ENCODE data around the gene GPR39.

GPR39 gene

GRCh38 chr2:132403146-132403545, 13.5 kb upstream of the GPR39 start:
- H3K27ac ChIP-seq (ENCODE audit: low read length): no peak overlapping the region
- H3F3A ChIP-seq (ENCODE audit: insufficient read depth, low read length): no peaks in the 10 kb centered on the region
- H3K4me3 ChIP-seq (ENCODE audit: low read length): no peak overlapping the region
- H3K36me3 ChIP-seq (replicated peaks; ENCODE audit: insufficient read depth, low read length): no peaks in the 10 kb centered on the region
- no peaks in the 10 kb centered on the region for H4K20me1 ChIP-seq (ENCODE audit: insufficient read depth, low read length)
- no peaks in the 10 kb centered on the region for H3K9me3 ChIP-seq (replicated peaks; ENCODE audit: insufficient read depth, low read length)
- no peaks in the 10 kb centered on the region for H3K4me1 ChIP-seq (ENCODE audit: low read length)
- no peak for DNase-seq
- H3K4me2 ChIP-seq (ENCODE audit: low read depth, low read length): no peak overlapping the region
- H3K79me2 ChIP-seq (ENCODE audit: low read length): no peaks in the 10 kb centered on the region
- no peaks in the 10 kb centered on the region for H3K27me3 ChIP-seq (replicated peaks; ENCODE audit: insufficient read depth, low read length)
- H3K9ac ChIP-seq (ENCODE audit: low read length): no peak overlapping the region
- no peak for TF ChIP-seq CTCF (IDR thresholded peaks at IDR 0.05; ENCODE audit: low read length)
- TF ChIP-seq EZH2phosphoT487 (IDR thresholded peaks at IDR 0.05; ENCODE audit: low read length): no peak
- TF ChIP-seq EZH2 (optimal IDR thresholded peaks at IDR 0.05; ENCODE audit: low read depth, low read length): no peak
- H3K9me2 ChIP-seq (replicated peaks; ENCODE audit: insufficient read depth, low read length): no peaks in the 10 kb centered on the region
- H2AFZ ChIP-seq (ENCODE audit: low read length): no peak overlapping the region

- H3K4me1 ChIP-seq (ENCODE audit: low read length): no peaks in the 10 kb centered on the region
- no peaks in the 10 kb centered on the region for H3K79me2 ChIP-seq (ENCODE audit: low read length)
- H3K27me3 ChIP-seq (replicated peaks; ENCODE audit: insufficient read depth, low read length): no peaks in the 10 kb centered on the region
- no peaks in the 10 kb centered on the region for H3F3A ChIP-seq (ENCODE audit: insufficient read depth, low read length)
- DNase-seq: no peak
- H4K20me1 ChIP-seq (ENCODE audit: insufficient read depth, low read length): no peaks in the 10 kb centered on the region
- H3K4me2 ChIP-seq (ENCODE audit: low read depth, low read length): no peak overlapping the region
- H3K4me3 ChIP-seq (ENCODE audit: low read length): no peak overlapping the region
- H3K9ac ChIP-seq (ENCODE audit: low read length): no peak overlapping the region
- no peaks in the 10 kb centered on the region for H3K9me2 ChIP-seq (replicated peaks; ENCODE audit: insufficient read depth, low read length)
- no peak overlapping the region for H3K27ac ChIP-seq (ENCODE audit: low read length)
- no peak overlapping the region for H2AFZ ChIP-seq (ENCODE audit: low read length)
- TF ChIP-seq EZH2phosphoT487 (IDR thresholded peaks at IDR 0.05; ENCODE audit: low read length) (no peak), CTCF (IDR thresholded peaks at IDR 0.05; ENCODE audit: low read length) (no peak), EZH2 (optimal IDR thresholded peaks at IDR 0.05; ENCODE audit: low read depth, low read length) (no peak)
- H3K36me3 ChIP-seq (replicated peaks; ENCODE audit: insufficient read depth, low read length): no peaks in the 10 kb centered on the region
- no peaks in the 10 kb centered on the region for H3K9me3 ChIP-seq (replicated peaks; ENCODE audit: insufficient read depth, low read length)
Observed at GRCh38 chr2:132404056-132404455, 12.5 kb upstream of the GPR39 start.

- Histone ChIP-seq H3K9me3 (replicated peaks; ENCODE audit: insufficient read depth, low read length) (no peaks in the 10 kb centered on the region), H3F3A (ENCODE audit: insufficient read depth, low read length) (no peaks in the 10 kb centered on the region), H3K4me3 (ENCODE audit: low read length) (no peak overlapping the region), H3K27ac (ENCODE audit: low read length) (no peak overlapping the region), H3K36me3 (replicated peaks; ENCODE audit: insufficient read depth, low read length) (no peaks in the 10 kb centered on the region), H3K27me3 (replicated peaks; ENCODE audit: insufficient read depth, low read length) (no peaks in the 10 kb centered on the region), H2AFZ (ENCODE audit: low read length) (no peak overlapping the region), H3K9ac (ENCODE audit: low read length) (no peak overlapping the region), H4K20me1 (ENCODE audit: insufficient read depth, low read length) (no peaks in the 10 kb centered on the region), H3K79me2 (ENCODE audit: low read length) (no peaks in the 10 kb centered on the region), H3K4me2 (ENCODE audit: low read depth, low read length) (no peak overlapping the region), H3K4me1 (ENCODE audit: low read length) (no peaks in the 10 kb centered on the region), H3K9me2 (replicated peaks; ENCODE audit: insufficient read depth, low read length) (no peaks in the 10 kb centered on the region)
- TF ChIP-seq CTCF (IDR thresholded peaks at IDR 0.05; ENCODE audit: low read length) (no peak), EZH2 (optimal IDR thresholded peaks at IDR 0.05; ENCODE audit: low read depth, low read length) (no peak), EZH2phosphoT487 (IDR thresholded peaks at IDR 0.05; ENCODE audit: low read length) (no peak)
- no peak for DNase-seq
Observed at GRCh38 chr2:132407784-132408183, 8.8 kb upstream of the GPR39 start.
